ENCODE results near the gene RAB27A.

DNA sequence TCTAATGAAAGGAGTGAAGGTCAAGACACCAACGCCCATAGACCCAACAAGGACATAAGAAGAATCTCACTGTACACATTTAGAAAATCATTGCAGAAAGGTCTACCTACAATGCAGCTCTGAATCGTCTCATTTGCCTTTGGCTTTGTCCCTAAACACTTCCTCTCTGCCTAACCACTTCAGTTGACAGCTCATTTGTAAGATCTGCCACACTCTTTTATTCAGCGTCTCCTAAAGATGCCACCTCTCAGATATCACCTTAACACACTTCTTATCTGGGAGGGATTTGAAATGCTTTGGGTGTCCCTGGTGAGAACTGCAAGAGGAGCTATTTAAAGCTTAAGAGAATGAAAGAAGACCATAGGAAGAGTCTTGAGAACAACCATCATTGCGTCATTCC, 38.7 kb downstream of the RAB27A start:
- TF ChIP-seq EZH2 (IDR thresholded peaks at IDR 0.05; ENCODE audit: insufficient read depth, low read length), result no peak
- TF ChIP-seq, protein P1, sequence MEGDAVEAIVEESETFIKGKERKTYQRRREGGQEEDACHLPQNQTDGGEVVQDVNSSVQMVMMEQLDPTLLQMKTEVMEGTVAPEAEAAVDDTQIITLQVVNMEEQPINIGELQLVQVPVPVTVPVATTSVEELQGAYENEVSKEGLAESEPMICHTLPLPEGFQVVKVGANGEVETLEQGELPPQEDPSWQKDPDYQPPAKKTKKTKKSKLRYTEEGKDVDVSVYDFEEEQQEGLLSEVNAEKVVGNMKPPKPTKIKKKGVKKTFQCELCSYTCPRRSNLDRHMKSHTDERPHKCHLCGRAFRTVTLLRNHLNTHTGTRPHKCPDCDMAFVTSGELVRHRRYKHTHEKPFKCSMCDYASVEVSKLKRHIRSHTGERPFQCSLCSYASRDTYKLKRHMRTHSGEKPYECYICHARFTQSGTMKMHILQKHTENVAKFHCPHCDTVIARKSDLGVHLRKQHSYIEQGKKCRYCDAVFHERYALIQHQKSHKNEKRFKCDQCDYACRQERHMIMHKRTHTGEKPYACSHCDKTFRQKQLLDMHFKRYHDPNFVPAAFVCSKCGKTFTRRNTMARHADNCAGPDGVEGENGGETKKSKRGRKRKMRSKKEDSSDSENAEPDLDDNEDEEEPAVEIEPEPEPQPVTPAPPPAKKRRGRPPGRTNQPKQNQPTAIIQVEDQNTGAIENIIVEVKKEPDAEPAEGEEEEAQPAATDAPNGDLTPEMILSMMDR (IDR thresholded peaks at IDR 0.05; ENCODE audit: insufficient read depth, low read depth, low read length), result no peak

All from astrocyte (in vitro differentiated cells and primary cell).